ENCODE data around the gene NRIP3.

GRCh38 chr11:9001736-9002135 is 2.1 kb downstream of the NRIP3 start:
- no peak for TF ChIP-seq POLR2A (IDR thresholded peaks at IDR 0.05)
- TF ChIP-seq CTCF (IDR thresholded peaks at IDR 0.05) = no peak

All from uterus (tissue), 2 donors.